Osteoblast (primary cell): ENCODE data around the gene MEG3. TPM values are rescaled to one million over a fixed set of nuclear protein-coding genes. Genes with fewer than 3 reads are reported as not detected.

ENCODE experiments used
- DNase-seq: peaks from one replicate; pipeline ENCODE4 v3.0.0; 2011; ENCODE audit warnings: low spot score, mixed read lengths; ENCODE audit not compliant: insufficient read length; ENCODE audit errors: missing footprints
- H2AFZ ChIP-seq: 2 replicates; pipeline ENCODE4 v1.6.0; 2011; ENCODE audit warnings: mild to moderate bottlenecking, low read length
- H3K27ac ChIP-seq: 2 replicates; pipeline ENCODE4 v1.5.1; 2011; ENCODE audit warnings: mild to moderate bottlenecking, low read depth, low read length, moderate library complexity
- H3K27me3 ChIP-seq: 2 replicates; pipeline ENCODE4 v1.6.0; 2012; ENCODE audit warnings: mild to moderate bottlenecking, control low read depth, inconsistent platforms, low read length, moderate library complexity; ENCODE audit not compliant: insufficient read depth
- H3K36me3 ChIP-seq: 2 replicates; pipeline ENCODE4 v1.5.1; 2011; ENCODE audit warnings: mild to moderate bottlenecking, low read length, control low read depth, moderate library complexity; ENCODE audit not compliant: insufficient read depth
- H3K4me1 ChIP-seq: 2 replicates; pipeline ENCODE4 v1.5.1; 2011; ENCODE audit warnings: mild to moderate bottlenecking, low read length, control low read depth, moderate library complexity; ENCODE audit not compliant: insufficient read depth
- H3K4me2 ChIP-seq: 2 replicates; pipeline ENCODE4 v1.6.0; 2011; ENCODE audit warnings: mild to moderate bottlenecking, low read length; ENCODE audit not compliant: insufficient read depth
- H3K4me3 ChIP-seq: fragments of 200-600 bp; sonication (generic); 3 replicates; pipeline ENCODE4 v1.5.1; 2012; ENCODE audit warnings: mild to moderate bottlenecking, low read length, inconsistent platforms; ENCODE audit not compliant: insufficient read depth
- H3K79me2 ChIP-seq: 2 replicates; pipeline ENCODE4 v1.6.0; 2012; ENCODE audit warnings: mild to moderate bottlenecking, low read length, control low read depth, inconsistent platforms; ENCODE audit not compliant: insufficient read depth
- H3K9me3 ChIP-seq: 2 replicates; pipeline ENCODE4 v1.5.1; 2011; ENCODE audit warnings: low read depth, low read length, control low read depth
- H4K20me1 ChIP-seq: 2 replicates; pipeline ENCODE4 v1.6.0; 2012; ENCODE audit warnings: mild to moderate bottlenecking, low read length, control low read depth; ENCODE audit not compliant: insufficient read depth
- total RNA-seq: library from RNA; depleted of rRNA; stranded (reverse); fragments of >200 nt; gene quantifications from 2 replicates; pipeline ENCODE4 v1.2.3, GENCODE V29; 2012
- TF ChIP-seq, protein P1 (sequence below): IDR thresholded peaks from 2 replicates; pipeline ENCODE4 v1.5.1; 2011; ENCODE audit warnings: mild to moderate bottlenecking, low read depth, low read length, moderate library complexity; ENCODE audit errors: extremely low read depth

MEG3 gene
- total RNA-seq, 1 donor, result 200 TPM

DNA sequence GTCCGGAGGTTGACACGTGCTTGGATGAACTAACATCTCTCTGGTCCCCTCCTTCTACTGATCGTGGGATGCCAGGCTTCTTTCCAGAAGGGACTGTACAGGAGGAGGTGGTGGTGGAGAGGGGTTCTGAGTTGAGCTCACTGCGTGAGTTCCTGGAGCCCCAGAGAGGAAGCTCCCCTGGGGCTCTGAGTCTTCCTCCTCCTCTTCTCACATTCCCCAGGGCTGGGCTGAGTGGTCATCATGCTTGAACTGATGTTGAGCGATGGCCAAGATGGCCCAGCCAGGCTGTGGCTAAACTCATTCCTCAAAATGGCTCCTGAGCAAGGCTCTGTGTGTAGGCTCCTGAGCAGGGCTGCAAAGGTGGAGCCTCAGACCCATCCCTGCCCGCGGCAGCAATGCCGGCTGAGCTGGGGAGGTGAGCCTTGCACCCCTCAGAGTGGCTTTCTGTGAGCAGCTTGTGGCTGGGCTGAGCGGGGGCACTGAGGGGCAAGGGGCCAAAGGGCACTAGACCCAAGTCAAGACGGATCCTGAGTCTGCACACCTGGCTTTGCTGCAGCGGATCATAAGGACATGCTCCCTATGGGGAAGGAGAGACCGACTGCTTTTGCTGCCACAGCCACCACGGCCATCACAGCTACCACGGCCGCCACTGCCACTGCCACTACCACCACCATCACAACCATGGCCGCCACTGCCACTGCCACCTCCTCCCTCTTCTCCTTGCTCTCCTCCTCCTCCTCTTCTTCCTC lies 35.4 kb downstream of the MEG3 start:
- Histone ChIP-seq H3K27me3 (no peaks in the 10 kb centered on the region), H3K4me2 (no peak overlapping the region), H3K9me3 (no peaks in the 10 kb centered on the region), H3K79me2 (peaks cover 93% of the 10 kb centered on the region), H2AFZ (no peak overlapping the region), H3K4me1 (peaks cover 15% of the 10 kb centered on the region), H3K27ac (no peak overlapping the region), H3K36me3 (peaks cover 30% of the 10 kb centered on the region), H3K4me3 (no peak overlapping the region), H4K20me1 (peaks cover 76% of the 10 kb centered on the region)
- DNase-seq, result peak; percentile 90
- TF ChIP-seq, protein P1, sequence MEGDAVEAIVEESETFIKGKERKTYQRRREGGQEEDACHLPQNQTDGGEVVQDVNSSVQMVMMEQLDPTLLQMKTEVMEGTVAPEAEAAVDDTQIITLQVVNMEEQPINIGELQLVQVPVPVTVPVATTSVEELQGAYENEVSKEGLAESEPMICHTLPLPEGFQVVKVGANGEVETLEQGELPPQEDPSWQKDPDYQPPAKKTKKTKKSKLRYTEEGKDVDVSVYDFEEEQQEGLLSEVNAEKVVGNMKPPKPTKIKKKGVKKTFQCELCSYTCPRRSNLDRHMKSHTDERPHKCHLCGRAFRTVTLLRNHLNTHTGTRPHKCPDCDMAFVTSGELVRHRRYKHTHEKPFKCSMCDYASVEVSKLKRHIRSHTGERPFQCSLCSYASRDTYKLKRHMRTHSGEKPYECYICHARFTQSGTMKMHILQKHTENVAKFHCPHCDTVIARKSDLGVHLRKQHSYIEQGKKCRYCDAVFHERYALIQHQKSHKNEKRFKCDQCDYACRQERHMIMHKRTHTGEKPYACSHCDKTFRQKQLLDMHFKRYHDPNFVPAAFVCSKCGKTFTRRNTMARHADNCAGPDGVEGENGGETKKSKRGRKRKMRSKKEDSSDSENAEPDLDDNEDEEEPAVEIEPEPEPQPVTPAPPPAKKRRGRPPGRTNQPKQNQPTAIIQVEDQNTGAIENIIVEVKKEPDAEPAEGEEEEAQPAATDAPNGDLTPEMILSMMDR, result no peak

- Histone ChIP-seq H4K20me1 (peaks cover 71% of the 10 kb centered on the region), H3K4me2 (no peak overlapping the region), H3K4me1 (peaks cover 15% of the 10 kb centered on the region), H3K27me3 (no peaks in the 10 kb centered on the region), H3K9me3 (no peaks in the 10 kb centered on the region), H2AFZ (no peak overlapping the region), H3K36me3 (peaks cover 29% of the 10 kb centered on the region), H3K27ac (no peak overlapping the region), H3K79me2 (peaks cover 92% of the 10 kb centered on the region), H3K4me3 (no peak overlapping the region)
- no peak for DNase-seq
- TF ChIP-seq, protein P1, result no peak
Measured at GRCh38 chr14:100861937-100862247, 36.0 kb downstream of the MEG3 start.

DNA sequence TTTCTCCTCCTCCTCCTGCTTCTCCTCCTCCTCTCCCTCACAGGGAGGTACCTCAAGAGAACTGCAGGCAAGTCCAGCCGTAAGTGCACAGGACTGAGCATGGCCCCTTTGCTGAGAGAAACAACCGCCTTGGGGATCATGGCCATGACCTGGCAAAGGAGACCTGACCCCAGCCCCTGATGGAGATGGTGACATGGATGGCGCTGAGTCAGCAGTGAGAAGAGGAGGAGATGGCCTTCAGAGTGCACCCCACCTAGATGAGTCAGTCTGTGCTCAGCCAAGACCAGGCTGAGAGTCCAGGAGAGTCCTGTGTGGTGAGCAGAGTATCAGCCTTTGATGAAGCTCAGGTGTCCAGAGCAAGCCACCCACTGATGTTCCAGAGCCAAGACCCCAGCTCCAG lies 36.4 kb downstream of the MEG3 start:
- Histone ChIP-seq H3K79me2 (peaks cover 92% of the 10 kb centered on the region), H3K9me3 (no peaks in the 10 kb centered on the region), H3K4me2 (no peak overlapping the region), H3K27ac (peak overlapping the region; percentile 8), H4K20me1 (peaks cover 71% of the 10 kb centered on the region), H3K4me1 (peaks cover 15% of the 10 kb centered on the region), H3K4me3 (no peak overlapping the region), H3K27me3 (no peaks in the 10 kb centered on the region), H3K36me3 (peaks cover 29% of the 10 kb centered on the region), H2AFZ (no peak overlapping the region)
- DNase-seq, result peak; percentile 54
- TF ChIP-seq, protein P1, result no peak

DNA sequence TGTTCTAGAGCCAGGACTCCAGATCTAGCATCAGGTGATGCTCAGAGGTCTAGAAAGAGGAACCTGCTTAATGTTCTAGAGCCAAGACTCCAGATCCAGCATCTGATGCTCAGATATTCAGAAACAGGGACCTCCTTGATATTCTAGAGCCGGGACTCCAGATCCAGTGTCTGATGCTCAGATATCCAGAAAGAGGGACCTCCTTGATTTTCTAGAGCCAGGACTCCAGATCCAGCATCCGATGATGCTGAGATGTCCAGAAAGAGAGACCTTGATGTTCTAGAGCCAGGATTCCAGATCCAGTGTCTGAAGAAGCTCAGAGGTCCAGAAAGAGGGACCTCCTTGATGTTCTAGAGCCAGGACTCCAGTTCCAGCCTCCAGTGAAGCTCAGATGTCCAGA lies 36.9 kb downstream of the MEG3 start:
- Histone ChIP-seq H2AFZ (no peak overlapping the region), H3K36me3 (peaks cover 29% of the 10 kb centered on the region)

More for the DNA sequence above, 36.9 kb downstream of the MEG3 start:
- H3K4me2 ChIP-seq, result no peak overlapping the region
- no peaks in the 10 kb centered on the region for H3K9me3 ChIP-seq
- DNase-seq, result no peak
- no peaks in the 10 kb centered on the region for H3K27me3 ChIP-seq
- peak overlapping the region; percentile 8 for H3K27ac ChIP-seq
- H3K4me1 ChIP-seq, result peaks cover 15% of the 10 kb centered on the region
- no peak overlapping the region for H3K4me3 ChIP-seq
- H4K20me1 ChIP-seq, result peaks cover 66% of the 10 kb centered on the region
- peaks cover 90% of the 10 kb centered on the region for H3K79me2 ChIP-seq
- TF ChIP-seq, protein P1, result no peak
